CD4-positive, CD25-positive, alpha-beta regulatory T cell (primary cell): Measurements from ENCODE around the gene MLN. TPM values are rescaled to one million over a fixed set of nuclear protein-coding genes. Genes with fewer than 3 reads are reported as not detected.

Experiments
- ATAC-seq, 2 donors: fragments of 150-1000 bp; cut with Tn5 transposase; one replicate each; pipeline ENCODE4 v1.10.0; 2021; ENCODE audit warnings: low read depth in 2 of 2, moderate number of reproducible peaks in 2 of 2, moderate library complexity in 1 of 2
- DNase-seq, 3 donors: peaks; one replicate each; pipeline versions ENCODE4 v3.0.0 to v3.0.0-alpha.2; 2012 to 2022; ENCODE audit warnings: mixed read lengths in 1 of 3
- H3K27ac ChIP-seq: one replicate; pipeline ENCODE4 v1.7.0; 2013; ENCODE audit warnings: mild to moderate bottlenecking, low read length; ENCODE audit not compliant: insufficient read depth, poor library complexity, severe bottlenecking
- H3K27me3 ChIP-seq: one replicate; pipeline ENCODE4 v1.7.0; 2013; ENCODE audit warnings: low read length; ENCODE audit not compliant: control insufficient read depth, insufficient read depth
- H3K36me3 ChIP-seq: one replicate; pipeline ENCODE4 v1.7.0; 2013; ENCODE audit warnings: mild to moderate bottlenecking, low read length, moderate library complexity; ENCODE audit not compliant: control insufficient read depth, insufficient read depth
- H3K4me1 ChIP-seq: 2 replicates; pipeline ENCODE4 v1.7.0; 2013; ENCODE audit warnings: mild to moderate bottlenecking, low read length; ENCODE audit not compliant: insufficient read depth, control insufficient read depth, poor library complexity, severe bottlenecking
- H3K4me3 ChIP-seq: one replicate; pipeline ENCODE4 v1.7.0; 2013; ENCODE audit warnings: low read depth, mild to moderate bottlenecking, low read length, moderate library complexity
- H3K9me3 ChIP-seq, 2 experiments: 1 replicate in 1 of 2; 2 replicates in 1 of 2; pipeline ENCODE4 v1.7.0; 2013; ENCODE audit warnings: low read length in 2 of 2, mild to moderate bottlenecking in 1 of 2, moderate library complexity in 1 of 2; ENCODE audit not compliant: control insufficient read depth in 2 of 2
- H3K27ac Mint-ChIP-seq, 3 donors: one replicate each; pipeline ENCODE4 v1.8.0; 2020 to 2022; ENCODE audit warnings: mild to moderate bottlenecking in 3 of 3, mixed read lengths in 3 of 3, moderate library complexity in 2 of 3
- H3K27me3 Mint-ChIP-seq: one replicate; pipeline ENCODE4 v1.8.0; 2022; ENCODE audit warnings: mild to moderate bottlenecking, mixed read lengths
- H3K36me3 Mint-ChIP-seq: one replicate; pipeline ENCODE4 v1.8.0; 2020; ENCODE audit warnings: mixed read lengths
- H3K4me1 Mint-ChIP-seq, 4 donors: one replicate each; pipeline ENCODE4 v1.8.0; 2020 to 2022; ENCODE audit warnings: mixed read lengths in 4 of 4, mild to moderate bottlenecking in 1 of 4
- H3K4me3 Mint-ChIP-seq, 4 donors: one replicate each; pipeline ENCODE4 v1.8.0; 2020 to 2022; ENCODE audit warnings: mild to moderate bottlenecking in 4 of 4, mixed read lengths in 4 of 4, moderate library complexity in 3 of 4
- H3K9me3 Mint-ChIP-seq, 7 donors: one replicate each; pipeline ENCODE4 v1.8.0; 2020 to 2022; ENCODE audit warnings: mixed read lengths in 7 of 7, mild to moderate bottlenecking in 3 of 7, moderate library complexity in 2 of 7
- polyA plus RNA-seq, 4 donors: library from polyadenylated mRNA; unstranded; fragments of 300-500 nt; fragmentation: Illumina TruSeq; gene quantifications; one replicate each; pipeline ENCODE4 v1.2.3, GENCODE V29; 2021
- total RNA-seq: library from RNA; stranded (reverse); gene quantifications from one replicate; pipeline ENCODE4 v1.2.3, GENCODE V29; 2022

MLN gene
- total RNA-seq = not detected
- polyA plus RNA-seq = not detected

GRCh38 chr6:33803571-33804053 is at the start of gene MLN:
MLN (minus strand) TSS chr6:33804003; CDS start chr6:33801163, 2,840 bp downstream.
- no peaks in the 10 kb centered on the region for H3K36me3 Mint-ChIP-seq

GRCh38 chr6:33853026-33853425 is 49.2 kb upstream of the MLN start:
- ATAC-seq (no peak), DNase-seq (no peak)
- H3K4me3 ChIP-seq = no peak overlapping the region
- H3K4me1 ChIP-seq = peaks cover 27% of the 10 kb centered on the region
- peaks cover 13% of the 10 kb centered on the region for H3K27me3 Mint-ChIP-seq
- H3K9me3 ChIP-seq = no peaks in the 10 kb centered on the region
- H3K9me3 Mint-ChIP-seq = no peaks in the 10 kb centered on the region
- peaks cover 0 to 32% (median 10%) of the 10 kb centered on the region in 4 donors for H3K4me1 Mint-ChIP-seq
- H3K4me3 Mint-ChIP-seq = no peak overlapping the region
- H3K27me3 ChIP-seq = no peaks in the 10 kb centered on the region
- H3K27ac Mint-ChIP-seq = no peak overlapping the region
- H3K36me3 Mint-ChIP-seq = no peaks in the 10 kb centered on the region
- no peak overlapping the region for H3K27ac ChIP-seq
- no peaks in the 10 kb centered on the region for H3K36me3 ChIP-seq

More at GRCh38 chr6:33803571-33804053, at the start of gene MLN:
- H3K9me3 Mint-ChIP-seq = no peaks in the 10 kb centered on the region
- Histone ChIP-seq H3K36me3 (no peaks in the 10 kb centered on the region), H3K4me1 (peaks cover 15% of the 10 kb centered on the region), H3K27me3 (peaks cover 2% of the 10 kb centered on the region), H3K9me3 (no peaks in the 10 kb centered on the region), H3K4me3 (no peak within 1 kb of the TSS), H3K27ac (no peak within 1 kb of the TSS)
- ATAC-seq (no peak), DNase-seq (no peak)
- peaks cover 37% of the 10 kb centered on the region for H3K27me3 Mint-ChIP-seq
- peak within 1 kb of the TSS in 1 of 3 donors; percentile 10 for H3K27ac Mint-ChIP-seq
- H3K4me3 Mint-ChIP-seq = no peak within 1 kb of the TSS
- peaks cover 8 to 17% (median 14%) of the 10 kb centered on the region in 4 donors for H3K4me1 Mint-ChIP-seq

GRCh38 chr6:33851959-33852358 is 48.2 kb upstream of the MLN start:
- Histone ChIP-seq H3K4me1 (peaks cover 16% of the 10 kb centered on the region), H3K27me3 (no peaks in the 10 kb centered on the region), H3K36me3 (no peaks in the 10 kb centered on the region), H3K27ac (no peak overlapping the region), H3K9me3 (no peaks in the 10 kb centered on the region), H3K4me3 (no peak overlapping the region)
- ATAC-seq (no peak), DNase-seq (peak in 1 of 3 donors; percentile 39)
- Mint-ChIP-seq H3K9me3 (no peaks in the 10 kb centered on the region), H3K36me3 (no peaks in the 10 kb centered on the region), H3K27me3 (peaks cover 17% of the 10 kb centered on the region), H3K27ac (no peak overlapping the region), H3K4me1 (peaks cover 0 to 21% (median 3%) of the 10 kb centered on the region in 4 donors), H3K4me3 (no peak overlapping the region)

GRCh38 chr6:33850869-33851541 is 47.2 kb upstream of the MLN start:
- Histone ChIP-seq H3K36me3 (no peaks in the 10 kb centered on the region), H3K9me3 (no peaks in the 10 kb centered on the region), H3K4me3 (no peak overlapping the region), H3K27me3 (no peaks in the 10 kb centered on the region), H3K4me1 (peaks cover 7% of the 10 kb centered on the region), H3K27ac (no peak overlapping the region)
- peaks cover 0 to 11% (median 1%) of the 10 kb centered on the region in 4 donors for H3K4me1 Mint-ChIP-seq
- DNase-seq (no peak), ATAC-seq (no peak)
- no peak overlapping the region for H3K4me3 Mint-ChIP-seq
- H3K27me3 Mint-ChIP-seq = peaks cover 17% of the 10 kb centered on the region
- no peak overlapping the region for H3K27ac Mint-ChIP-seq
- H3K9me3 Mint-ChIP-seq = no peaks in the 10 kb centered on the region
- H3K36me3 Mint-ChIP-seq = no peaks in the 10 kb centered on the region

- H3K4me1 Mint-ChIP-seq = peaks cover 0 to 4% (median 1%) of the 10 kb centered on the region in 4 donors
- no peak overlapping the region for H3K4me3 ChIP-seq
- no peak for DNase-seq
- H3K36me3 Mint-ChIP-seq = no peaks in the 10 kb centered on the region
- H3K27me3 ChIP-seq = no peaks in the 10 kb centered on the region
- H3K36me3 ChIP-seq = no peaks in the 10 kb centered on the region
- ATAC-seq = no peak
- H3K27ac ChIP-seq = no peak overlapping the region
- H3K4me3 Mint-ChIP-seq = no peak overlapping the region
- no peaks in the 10 kb centered on the region for H3K4me1 ChIP-seq
- H3K27me3 Mint-ChIP-seq = peaks cover 17% of the 10 kb centered on the region
- H3K9me3 ChIP-seq = no peaks in the 10 kb centered on the region
- H3K27ac Mint-ChIP-seq = peak overlapping the region in 1 of 3 donors; percentile 35
- no peaks in the 10 kb centered on the region for H3K9me3 Mint-ChIP-seq
Observed at GRCh38 chr6:33850296-33850695, 46.5 kb upstream of the MLN start.

GRCh38 chr6:33849500-33850075 is 45.8 kb upstream of the MLN start:
- H3K9me3 ChIP-seq = no peaks in the 10 kb centered on the region
- H3K27ac Mint-ChIP-seq = no peak overlapping the region
- no peaks in the 10 kb centered on the region for H3K27me3 ChIP-seq
- ATAC-seq (no peak), DNase-seq (no peak)
- H3K4me3 ChIP-seq = no peak overlapping the region
- no peaks in the 10 kb centered on the region for H3K4me1 ChIP-seq
- peaks cover 0 to 3% (median 0%) of the 10 kb centered on the region in 4 donors for H3K4me1 Mint-ChIP-seq
- no peaks in the 10 kb centered on the region for H3K9me3 Mint-ChIP-seq
- H3K36me3 Mint-ChIP-seq = no peaks in the 10 kb centered on the region
- no peak overlapping the region for H3K27ac ChIP-seq
- H3K27me3 Mint-ChIP-seq = peaks cover 17% of the 10 kb centered on the region
- H3K36me3 ChIP-seq = no peaks in the 10 kb centered on the region
- no peak overlapping the region for H3K4me3 Mint-ChIP-seq

GRCh38 chr6:33848484-33848883 is 44.7 kb upstream of the MLN start:
- Mint-ChIP-seq H3K27ac (no peak overlapping the region), H3K9me3 (no peaks in the 10 kb centered on the region), H3K36me3 (no peaks in the 10 kb centered on the region), H3K4me1 (no peaks in the 10 kb centered on the region), H3K27me3 (peaks cover 17% of the 10 kb centered on the region), H3K4me3 (no peak overlapping the region)
- H3K4me1 ChIP-seq = no peaks in the 10 kb centered on the region
- H3K36me3 ChIP-seq = no peaks in the 10 kb centered on the region
- DNase-seq (no peak), ATAC-seq (no peak)
- no peak overlapping the region for H3K27ac ChIP-seq
- H3K27me3 ChIP-seq = no peaks in the 10 kb centered on the region
- no peaks in the 10 kb centered on the region for H3K9me3 ChIP-seq
- no peak overlapping the region for H3K4me3 ChIP-seq

- no peaks in the 10 kb centered on the region for H3K9me3 Mint-ChIP-seq
- H3K36me3 Mint-ChIP-seq = no peaks in the 10 kb centered on the region
- Histone ChIP-seq H3K4me3 (no peak overlapping the region), H3K4me1 (no peaks in the 10 kb centered on the region), H3K36me3 (no peaks in the 10 kb centered on the region), H3K9me3 (no peaks in the 10 kb centered on the region), H3K27ac (no peak overlapping the region), H3K27me3 (no peaks in the 10 kb centered on the region)
- H3K4me1 Mint-ChIP-seq = no peaks in the 10 kb centered on the region
- ATAC-seq = no peak
- H3K27me3 Mint-ChIP-seq = peaks cover 17% of the 10 kb centered on the region
- H3K4me3 Mint-ChIP-seq = no peak overlapping the region
- H3K27ac Mint-ChIP-seq = no peak overlapping the region
- no peak for DNase-seq
Observed at GRCh38 chr6:33847867-33848266, 44.1 kb upstream of the MLN start.
